ENCODE data around the gene POLR3A. TPM values are rescaled to one million over a fixed set of nuclear protein-coding genes. Genes with fewer than 3 reads are reported as not detected.
"Not testable (repeated sequence)": the region's sequence is repeated elsewhere in the genome, so short reads cannot be mapped to it uniquely, and the experiment has no call there.

Gene POLR3A
- total RNA-seq, 2 experiments from 2014 or later, result 16.3 to 21.5 TPM

GRCh38 chr10:78000206-78000605 lies 29.1 kb downstream of the POLR3A start:
- Histone ChIP-seq H4K20me1 (ENCODE audit: insufficient read depth, low read length) (no peaks in the 10 kb centered on the region), H3K27ac (ENCODE audit: low read depth, low read length, poor library complexity, severe bottlenecking) (no peak overlapping the region), H3K36me3 (ENCODE audit: insufficient read depth, low read length) (peaks cover 60% of the 10 kb centered on the region), H2AFZ (ENCODE audit: low read length) (no peak overlapping the region), H3K4me3 (ENCODE audit: low read depth, low read length, poor library complexity, severe bottlenecking) (no peak overlapping the region), H3K9me3 (ENCODE audit: low read length) (no peaks in the 10 kb centered on the region), H3K9me2 (ENCODE audit: insufficient read depth, low read length) (no peaks in the 10 kb centered on the region), H3K4me2 (ENCODE audit: low read length) (no peak overlapping the region), H3K4me1 (ENCODE audit: insufficient read depth, low read length, poor library complexity, severe bottlenecking) (no peaks in the 10 kb centered on the region), H3K79me2 (ENCODE audit: insufficient read depth, low read depth, low read length) (no peaks in the 10 kb centered on the region)
- DNase-seq (ENCODE audit: low spot score), result no peak
- TF ChIP-seq CTCF (conservative IDR thresholded peaks at IDR 0.05; ENCODE audit: low read length), result no peak
- TF ChIP-seq EZH2phosphoT487 (IDR thresholded peaks at IDR 0.05; ENCODE audit: borderline replicate concordance, low read depth, low read length), result no peak
- ChIA-PET POLR2A (no interaction called here), CTCF (ENCODE audit: unreplicated experiment) (no interaction called here)
- no TSS peak for BruUV-seq (replicated peaks)
- intact Hi-C loops (cut with micrococcal nuclease; ENCODE audit: unreplicated experiment), result no loop called here

GRCh38 chr10:77998780-77999179 lies 30.5 kb downstream of the POLR3A start:
- BruUV-seq (replicated peaks); POLR2A ChIA-PET; H3K27ac ChIP-seq (ENCODE audit: low read depth, low read length, poor library complexity, severe bottlenecking); H3K4me3 ChIP-seq (ENCODE audit: low read depth, low read length, poor library complexity, severe bottlenecking); CTCF ChIA-PET (ENCODE audit: unreplicated experiment); H3K4me1 ChIP-seq (ENCODE audit: insufficient read depth, low read length, poor library complexity, severe bottlenecking); H3K9me3 ChIP-seq (ENCODE audit: low read length); H3K79me2 ChIP-seq (ENCODE audit: insufficient read depth, low read depth, low read length); H4K20me1 ChIP-seq (ENCODE audit: insufficient read depth, low read length); H3K4me2 ChIP-seq (ENCODE audit: low read length); intact Hi-C loops (cut with micrococcal nuclease; ENCODE audit: unreplicated experiment); H3K9me2 ChIP-seq (ENCODE audit: insufficient read depth, low read length); H2AFZ ChIP-seq (ENCODE audit: low read length); DNase-seq (ENCODE audit: low spot score): not testable (repeated sequence)
- H3K36me3 ChIP-seq (ENCODE audit: insufficient read depth, low read length), result peaks cover 53% of the 10 kb centered on the region

GRCh38 chr10:77993620-77994019 lies 35.7 kb downstream of the POLR3A start:
- no peaks in the 10 kb centered on the region for H3K4me1 ChIP-seq (ENCODE audit: insufficient read depth, low read length, poor library complexity, severe bottlenecking)
- H3K4me2 ChIP-seq (ENCODE audit: low read length), result no peak overlapping the region
- BruUV-seq (replicated peaks), result no TSS peak
- no peaks in the 10 kb centered on the region for H3K9me2 ChIP-seq (ENCODE audit: insufficient read depth, low read length)
- peaks cover 58% of the 10 kb centered on the region for H3K36me3 ChIP-seq (ENCODE audit: insufficient read depth, low read length)
- TF ChIP-seq CTCF (conservative IDR thresholded peaks at IDR 0.05; ENCODE audit: low read length), result no peak
- no peak for TF ChIP-seq EZH2phosphoT487 (IDR thresholded peaks at IDR 0.05; ENCODE audit: borderline replicate concordance, low read depth, low read length)
- H3K27ac ChIP-seq (ENCODE audit: low read depth, low read length, poor library complexity, severe bottlenecking), result no peak overlapping the region
- H3K79me2 ChIP-seq (ENCODE audit: insufficient read depth, low read depth, low read length), result no peaks in the 10 kb centered on the region
- no peak overlapping the region for H3K4me3 ChIP-seq (ENCODE audit: low read depth, low read length, poor library complexity, severe bottlenecking)
- no peaks in the 10 kb centered on the region for H4K20me1 ChIP-seq (ENCODE audit: insufficient read depth, low read length)
- CTCF ChIA-PET (ENCODE audit: unreplicated experiment), result no interaction called here
- no peak for DNase-seq (ENCODE audit: low spot score)
- intact Hi-C loops (cut with micrococcal nuclease; ENCODE audit: unreplicated experiment), result no loop called here
- no peak overlapping the region for H2AFZ ChIP-seq (ENCODE audit: low read length)
- no peaks in the 10 kb centered on the region for H3K9me3 ChIP-seq (ENCODE audit: low read length)
- POLR2A ChIA-PET, result interaction anchor here (0.6 kb wide), 1 partner anchor 1347 kb away, joined by 3 read pairs; no protein-coding TSS in a partner anchor

Measured in OCI-LY7 (cell line).